ENCODE data around the gene SUN1.
"Not testable (repeated sequence)": the region's sequence is repeated elsewhere in the genome, so short reads cannot be mapped to it uniquely, and the experiment has no call there.

Gene SUN1

DNA sequence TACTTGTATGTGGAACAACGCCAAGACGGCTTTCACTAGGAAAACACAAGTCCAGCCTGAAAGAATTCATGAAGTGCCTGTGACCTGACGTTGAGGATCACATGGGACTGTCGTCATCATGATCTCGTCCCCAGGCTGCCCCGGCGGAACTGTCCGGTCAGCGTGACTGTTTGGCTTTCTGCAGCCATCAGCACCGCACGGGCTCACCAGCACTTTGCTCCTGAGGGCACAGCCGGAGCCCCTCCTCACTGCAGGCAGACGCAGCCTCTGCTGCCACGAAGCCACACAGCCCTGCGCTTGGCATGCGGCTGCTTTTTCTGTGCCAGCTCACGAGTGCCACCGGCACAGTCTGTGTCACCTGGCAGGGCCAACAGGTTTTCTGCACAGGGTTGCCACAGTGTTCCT is 34.7 kb downstream of the SUN1 start:
- FAIRE-seq (no peak), DNase-seq (ENCODE audit: insufficient read length, low spot score) (peak; percentile 68)
- TF ChIP-seq POLR2A (IDR thresholded peaks at IDR 0.05; ENCODE audit: low read depth, low read length) = peak; percentile 46

DNA sequence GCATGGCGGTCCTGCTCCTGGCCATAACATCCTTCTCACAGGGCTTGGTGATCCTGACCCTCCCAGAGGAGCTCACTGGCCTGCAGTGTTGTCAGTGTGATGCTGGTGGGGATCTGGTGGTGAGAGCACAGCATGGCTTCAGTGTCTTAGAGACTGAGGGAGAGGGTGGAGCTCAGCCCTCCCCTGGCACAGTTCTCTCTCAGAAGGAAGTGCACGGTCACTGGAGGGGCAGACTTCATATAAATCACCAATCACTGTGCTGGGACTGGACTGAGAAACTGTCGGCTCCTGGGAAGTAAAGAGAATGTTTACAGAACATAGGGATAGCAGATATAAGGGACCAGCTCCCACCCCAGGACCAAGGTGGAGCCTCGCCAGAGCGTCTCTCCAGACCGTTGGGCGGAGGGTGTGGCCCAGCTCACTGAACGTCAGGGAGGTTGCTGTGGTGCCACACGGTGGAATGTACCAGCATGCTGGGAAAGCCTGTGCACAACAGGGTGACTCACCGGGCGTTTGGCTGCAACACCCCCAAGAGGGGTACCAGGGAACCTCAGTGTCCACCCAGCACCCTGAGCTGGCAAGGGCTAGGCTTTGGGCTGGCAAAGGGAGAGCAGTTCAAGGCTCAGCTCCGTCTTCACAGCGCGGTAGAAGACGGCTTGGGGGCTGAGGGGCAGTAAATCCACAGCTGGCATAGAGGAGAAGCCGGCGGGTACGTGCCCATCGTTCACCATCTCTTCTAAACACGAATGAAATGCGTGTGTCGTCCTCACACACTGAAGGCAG is 35.3 kb downstream of the SUN1 start:
- DNase-seq (ENCODE audit: insufficient read length, low spot score) (peak; percentile 100), FAIRE-seq (peak; percentile 76)

DNA sequence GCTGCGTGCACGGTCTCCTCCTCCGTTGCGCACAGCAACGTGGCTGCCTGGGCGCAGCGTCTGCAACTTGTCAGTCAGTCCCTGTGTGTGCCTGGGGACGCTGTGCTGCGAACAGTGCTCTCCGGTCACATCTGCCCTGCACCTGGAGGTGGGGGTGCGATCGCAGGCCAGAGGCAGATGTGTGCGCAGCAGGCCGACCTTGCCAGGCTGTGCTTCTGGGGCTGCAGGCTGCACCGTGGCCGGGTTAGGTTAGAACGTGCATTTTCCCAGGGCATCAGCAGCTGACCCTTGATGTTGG is 35.9 kb downstream of the SUN1 start:
- FAIRE-seq (no peak), DNase-seq (ENCODE audit: insufficient read length, low spot score) (no peak)
- TF ChIP-seq POLR2A (IDR thresholded peaks at IDR 0.05; ENCODE audit: low read depth, low read length) = peak; percentile 13; the same call in 1 of the 2 replicates

More for the DNA sequence above, 35.3 kb downstream of the SUN1 start:
- TF ChIP-seq POLR2A (IDR thresholded peaks at IDR 0.05; ENCODE audit: low read depth, low read length) = 0 out of 2 replicates have a peak, but pooled peaks have one; percentile 8

DNA sequence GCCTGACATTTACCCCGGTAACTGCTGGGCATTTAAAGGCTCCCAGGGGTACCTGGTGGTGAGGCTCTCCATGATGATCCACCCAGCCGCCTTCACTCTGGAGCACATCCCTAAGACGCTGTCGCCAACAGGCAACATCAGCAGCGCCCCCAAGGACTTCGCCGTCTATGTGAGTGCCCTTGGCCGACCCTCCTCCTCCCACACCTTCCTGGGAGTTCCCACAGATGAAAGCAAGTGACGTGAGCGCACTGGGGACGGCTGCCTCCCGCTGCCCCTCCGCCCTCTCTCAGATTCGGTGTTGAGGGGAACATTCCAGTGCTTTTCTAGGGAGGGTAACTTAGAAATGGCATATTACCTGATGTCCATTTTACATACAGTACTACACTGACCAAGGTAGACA is 37.1 kb downstream of the SUN1 start:
- TF ChIP-seq POLR2A (IDR thresholded peaks at IDR 0.05; ENCODE audit: low read depth, low read length) = no peak
- DNase-seq (ENCODE audit: insufficient read length, low spot score) (no peak), FAIRE-seq (no peak)

DNA sequence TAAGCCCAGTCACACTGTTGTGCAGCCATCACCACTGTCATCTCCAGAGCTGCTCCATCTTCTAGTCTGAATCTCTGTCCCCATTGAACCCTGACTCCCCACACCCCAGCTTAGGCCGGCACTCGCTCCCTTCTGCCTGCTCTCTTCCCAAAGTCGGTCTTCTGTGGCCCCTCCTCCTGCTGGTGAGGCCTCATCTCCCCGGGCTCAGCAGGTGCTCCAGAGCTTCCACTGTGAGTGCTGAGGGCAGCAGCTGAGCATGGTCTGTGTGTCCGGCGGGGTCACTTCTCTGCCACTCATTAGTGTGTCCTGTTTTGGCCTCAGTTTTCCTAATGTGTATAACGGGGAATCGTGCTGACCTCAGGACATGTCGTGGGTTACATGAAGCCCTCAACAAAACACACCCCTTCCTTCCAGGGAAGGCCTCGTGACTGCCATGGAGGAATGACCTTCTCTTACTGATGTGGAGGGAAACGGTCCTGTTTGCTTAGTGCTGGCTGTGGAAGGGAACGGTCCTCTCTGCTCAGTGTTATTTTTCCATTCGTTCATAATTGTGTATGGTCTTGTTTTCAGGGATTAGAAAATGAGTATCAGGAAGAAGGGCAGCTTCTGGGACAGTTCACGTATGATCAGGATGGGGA is 39.7 kb downstream of the SUN1 start:
- FAIRE-seq = no peak
- TF ChIP-seq POLR2A (IDR thresholded peaks at IDR 0.05; ENCODE audit: low read depth, low read length) = no peak
- no peak for DNase-seq (ENCODE audit: insufficient read length, low spot score)

DNA sequence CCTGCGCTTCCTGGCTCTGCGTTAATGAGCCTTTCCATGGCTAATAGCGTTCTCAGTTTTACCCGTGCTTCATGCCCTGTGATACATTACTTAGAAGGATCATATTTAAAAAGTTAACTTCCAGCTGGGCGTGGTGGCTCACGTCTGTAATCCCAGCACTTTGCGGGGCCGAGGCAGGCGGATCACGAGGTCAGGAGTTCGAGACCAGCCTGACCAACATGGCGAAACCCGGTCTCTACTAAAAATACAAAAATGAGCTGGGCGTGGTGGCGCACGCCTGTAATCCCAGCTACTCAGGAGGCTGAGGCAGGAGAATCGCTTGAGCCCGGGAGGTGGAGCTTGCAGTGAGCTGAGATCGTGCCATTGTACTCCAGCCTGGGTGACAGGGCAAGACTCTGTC is 40.4 kb downstream of the SUN1 start:
- FAIRE-seq; DNase-seq (ENCODE audit: insufficient read length, low spot score): not testable (repeated sequence)

DNA sequence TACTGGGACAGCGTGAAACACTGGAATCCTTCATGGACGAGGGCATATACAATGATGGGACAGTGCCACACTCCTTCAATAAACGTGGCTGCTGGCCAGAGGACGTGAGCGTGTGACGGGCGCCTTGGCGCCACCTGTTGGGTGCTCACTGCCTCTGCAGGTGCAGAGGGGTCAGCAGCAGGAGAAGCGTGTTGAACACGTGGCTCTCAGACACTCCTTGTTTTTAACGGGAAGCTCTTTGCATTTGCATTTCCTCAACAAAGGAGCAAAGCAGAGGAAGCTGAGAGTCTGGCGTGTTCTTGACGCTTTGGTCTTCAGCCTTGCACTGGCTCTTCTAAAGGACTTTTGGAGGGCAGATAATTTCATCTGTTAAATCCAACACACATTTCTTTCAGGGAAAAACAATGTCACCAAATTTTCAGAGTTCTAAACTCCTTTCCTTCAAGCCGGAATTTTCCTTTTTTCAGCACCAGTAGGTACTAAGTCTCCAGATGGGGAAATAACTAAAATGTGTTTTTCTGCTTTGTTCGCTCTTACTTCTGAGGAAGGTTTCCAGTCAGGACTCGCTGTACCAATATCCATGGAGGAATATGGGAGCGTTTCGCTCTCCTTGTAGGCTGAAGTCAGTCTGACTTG is 41.2 kb downstream of the SUN1 start:
- DNase-seq (ENCODE audit: insufficient read length, low spot score) (peak; percentile 98), FAIRE-seq (peak; percentile 76)
- TF ChIP-seq POLR2A (IDR thresholded peaks at IDR 0.05; ENCODE audit: low read depth, low read length) = no peak

DNA sequence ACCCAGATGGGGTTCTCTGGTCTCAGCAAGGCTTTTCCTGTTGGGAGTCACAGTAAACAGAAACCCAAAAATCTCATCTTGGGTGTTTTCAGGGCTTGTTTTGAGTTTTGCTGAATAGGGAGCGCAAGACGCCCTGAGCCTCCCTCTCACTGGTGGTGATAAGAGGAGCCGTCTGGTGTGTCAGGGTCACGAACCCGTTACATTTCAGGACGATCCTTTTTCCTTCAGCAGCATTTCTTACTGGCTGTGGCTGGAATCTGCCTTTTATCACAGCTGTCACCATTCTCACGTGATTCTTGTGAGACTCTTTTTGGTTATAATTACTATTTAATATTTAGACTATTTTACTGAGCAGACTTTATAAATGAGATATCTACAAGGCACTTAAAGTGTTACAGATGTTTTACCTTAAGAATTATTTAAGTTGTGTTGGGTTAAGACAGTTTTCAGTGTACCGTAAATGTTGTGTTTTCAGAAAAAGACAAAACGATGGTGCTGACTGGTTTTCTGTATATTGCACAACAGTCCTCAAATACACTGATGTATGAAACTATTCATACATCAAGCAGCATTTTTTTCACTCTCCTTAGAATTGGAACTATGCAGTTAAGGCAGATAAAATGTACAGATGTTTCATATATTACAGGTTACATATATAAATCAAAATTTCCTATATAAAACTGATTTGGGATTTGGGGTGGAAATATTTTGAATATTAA is 41.9 kb downstream of the SUN1 start:
- FAIRE-seq (no peak), DNase-seq (ENCODE audit: insufficient read length, low spot score) (no peak)
- no peak for TF ChIP-seq POLR2A (IDR thresholded peaks at IDR 0.05; ENCODE audit: low read depth, low read length)

DNA sequence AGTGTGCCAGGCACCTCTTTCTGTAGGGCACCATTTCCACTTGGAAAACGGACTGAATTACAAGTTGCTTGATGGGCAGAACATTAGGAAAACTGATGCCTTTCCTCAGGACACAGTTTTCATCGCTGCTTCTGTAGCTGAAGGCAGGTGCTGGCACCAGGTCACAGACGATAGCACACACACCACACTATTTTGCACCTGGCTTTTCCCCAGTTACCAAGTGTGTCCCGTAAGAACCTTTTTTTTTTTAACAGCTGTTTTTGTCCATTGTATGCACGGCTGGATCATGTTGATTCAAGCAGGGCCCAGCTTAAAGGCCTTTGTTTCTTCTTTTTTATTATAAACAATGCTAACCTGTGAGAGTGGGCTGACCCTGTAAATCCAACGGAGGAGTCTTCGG is 42.8 kb downstream of the SUN1 start:
- no peak for TF ChIP-seq POLR2A (IDR thresholded peaks at IDR 0.05; ENCODE audit: low read depth, low read length)
- DNase-seq (ENCODE audit: insufficient read length, low spot score) = no peak
- no peak for FAIRE-seq

DNA sequence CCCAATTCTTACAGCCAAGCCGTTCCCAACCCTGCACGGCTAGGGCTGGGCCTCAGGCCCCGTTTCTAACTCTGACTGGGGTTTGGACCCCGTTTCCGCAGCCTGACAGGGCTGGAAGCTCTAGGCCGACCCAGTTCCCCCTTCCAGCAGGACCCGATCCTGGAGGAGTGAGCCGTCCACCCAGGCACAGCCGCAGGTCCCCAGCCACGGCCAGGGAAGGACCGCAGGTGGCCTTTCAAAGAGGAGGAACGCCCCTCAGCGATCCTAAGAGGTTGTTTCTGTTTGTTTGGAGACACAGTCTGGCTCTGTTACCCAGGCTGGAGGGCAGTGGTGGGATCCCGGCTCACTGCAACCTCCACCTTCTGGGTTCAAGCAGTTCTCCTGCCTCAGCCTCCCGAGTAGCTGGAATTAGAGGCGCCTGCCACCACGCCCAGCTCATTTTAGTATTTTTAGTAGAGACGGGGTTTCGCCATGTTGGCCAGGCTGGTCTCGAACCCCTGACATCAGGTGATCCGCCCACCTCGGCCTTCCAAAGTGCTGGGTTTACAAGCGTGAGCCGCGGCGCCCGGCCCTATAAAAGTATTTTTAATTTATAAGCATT is 43.3 kb downstream of the SUN1 start:
- DNase-seq (ENCODE audit: insufficient read length, low spot score) (no peak), FAIRE-seq (no peak)
- no peak for TF ChIP-seq POLR2A (IDR thresholded peaks at IDR 0.05; ENCODE audit: low read depth, low read length)

DNA sequence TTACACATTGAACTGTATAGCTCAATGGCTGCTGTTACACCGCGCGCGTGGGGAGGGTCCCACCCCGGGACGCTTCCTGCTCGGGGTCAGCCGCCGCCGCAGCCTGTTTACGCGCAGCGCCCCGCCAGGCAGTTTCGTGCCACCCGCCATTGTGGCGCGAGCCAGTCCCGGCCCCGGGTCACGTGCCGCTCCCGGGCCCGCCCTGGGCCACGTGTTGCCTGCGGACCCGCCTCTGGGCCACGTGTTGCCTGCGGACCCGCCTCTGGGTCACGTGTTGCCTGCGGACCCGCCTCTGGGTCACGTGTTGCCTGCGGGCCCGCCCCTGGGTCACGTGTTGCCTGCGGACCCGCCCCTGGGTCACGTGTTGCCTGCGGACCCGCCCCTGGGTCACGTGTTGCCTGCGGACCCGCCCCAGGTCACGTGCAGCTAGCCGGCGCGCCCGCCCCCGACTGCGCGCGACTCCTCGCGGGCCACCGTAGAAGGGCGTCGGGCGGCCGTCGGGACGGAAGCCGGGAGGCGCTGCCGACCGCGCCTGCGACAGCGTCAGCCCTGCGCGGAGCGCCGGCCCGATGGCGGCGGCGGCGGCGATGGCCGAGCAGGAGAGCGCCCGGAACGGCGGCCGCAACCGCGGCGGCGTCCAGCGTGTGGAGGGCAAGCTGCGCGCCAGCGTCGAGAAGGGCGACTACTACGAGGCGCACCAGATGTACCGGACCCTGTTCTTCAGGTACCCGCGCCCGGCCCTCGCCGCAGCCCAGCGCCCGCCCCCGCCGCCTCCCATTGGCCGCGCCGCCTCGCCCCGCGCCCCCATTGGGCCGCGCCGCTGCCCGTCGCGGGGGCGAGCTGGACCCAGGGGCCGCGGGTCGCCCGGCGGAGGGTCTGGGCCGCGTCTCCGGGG is 44.0 kb downstream of the SUN1 start, which contains the start of gene GET4:
TSS of gene GET4 (plus strand) at position 478 of the 895 bp plus-strand sequence. CDS start at position 570, 92 bp downstream.
- FAIRE-seq (no peak), DNase-seq (ENCODE audit: insufficient read length, low spot score) (peak; percentile 98)
- TF ChIP-seq POLR2A (IDR thresholded peaks at IDR 0.05; ENCODE audit: low read depth, low read length) = peak; percentile 91

DNA sequence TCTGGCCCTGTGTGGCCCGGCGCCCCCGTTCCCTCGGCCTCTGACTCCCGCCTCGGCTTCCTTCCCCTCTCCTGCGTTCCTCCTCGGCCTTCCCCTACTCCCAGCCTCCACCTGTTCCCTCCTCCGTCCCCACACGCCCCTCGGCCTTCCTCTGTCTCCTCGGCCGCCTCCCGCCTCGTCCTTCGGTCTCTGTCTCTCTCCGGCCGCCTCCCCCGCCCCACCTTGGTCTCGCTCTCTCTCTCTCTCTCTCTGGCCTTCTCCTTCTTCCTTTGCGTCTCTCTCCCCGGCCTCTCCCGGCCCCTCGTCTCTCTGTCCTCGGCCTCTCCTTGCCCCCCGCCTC is 44.7 kb downstream of the SUN1 start:
- peak; percentile 87 for DNase-seq (ENCODE audit: insufficient read length, low spot score)
- TF ChIP-seq POLR2A (IDR thresholded peaks at IDR 0.05; ENCODE audit: low read depth, low read length) = no peak
- no peak for FAIRE-seq

All from H54 (cell line).